Kidney (tissue), 14 donors: ENCODE results near the gene AOPEP. TPM values are rescaled to one million over a fixed set of nuclear protein-coding genes. Genes with fewer than 3 reads are reported as not detected.

Experiments used
- DNase-seq, 5 donors: peaks; one replicate each; pipeline ENCODE4 v3.0.0-alpha.2; 2013 to 2020
- FAIRE-seq: peaks from 2 replicates; lab custom pipeline; 2012; peaks lifted over from hg19 to GRCh38; lab: Jason Lieb, UNC
- H3K27ac ChIP-seq, 2 donors: one replicate each; pipeline ENCODE4 v1.7.0; 2013; ENCODE audit warnings: low read depth in 2 of 2, low read length in 2 of 2, inconsistent platforms in 1 of 2
- H3K27me3 ChIP-seq: one replicate; pipeline ENCODE4 v1.7.1; 2013; ENCODE audit warnings: low read length, inconsistent platforms; ENCODE audit not compliant: control insufficient read depth, insufficient read depth
- H3K36me3 ChIP-seq, 3 donors: one replicate each; pipeline versions ENCODE4 v1.7.0 to v1.7.1; 2013; ENCODE audit warnings: low read length in 3 of 3, control low read depth in 1 of 3, inconsistent platforms in 1 of 3; ENCODE audit not compliant: insufficient read depth in 3 of 3, control insufficient read depth in 2 of 3
- H3K4me1 ChIP-seq, 3 donors: one replicate each; pipeline versions ENCODE4 v1.7.0 to v1.7.1; 2013; ENCODE audit warnings: low read length in 3 of 3, inconsistent platforms in 1 of 3, low read depth in 1 of 3; ENCODE audit not compliant: control insufficient read depth in 2 of 3, insufficient read depth in 2 of 3
- H3K4me3 ChIP-seq, 3 donors: one replicate each; pipeline versions ENCODE4 v1.7.0 to v1.8.1; 2013; ENCODE audit warnings: low read length in 3 of 3, control low read depth in 1 of 3, inconsistent platforms in 1 of 3
- H3K9ac ChIP-seq, 3 donors: one replicate each; pipeline versions ENCODE4 v1.7.0 to v1.7.1; 2013; ENCODE audit warnings: low read length in 3 of 3, control low read depth in 1 of 3, inconsistent platforms in 1 of 3
- H3K9me3 ChIP-seq, 3 donors: one replicate each; pipeline versions ENCODE4 v1.7.0 to v1.7.1; 2013; ENCODE audit warnings: low read length in 3 of 3, control low read depth in 1 of 3, inconsistent platforms in 1 of 3; ENCODE audit not compliant: control insufficient read depth in 2 of 3, insufficient read depth in 1 of 3
- CTCF ChIP-seq: IDR thresholded peaks from 3 replicates; pipeline ENCODE4 v1.5.1; 2012; ENCODE audit warnings: mild to moderate bottlenecking, moderate library complexity, borderline replicate concordance; ENCODE audit not compliant: insufficient read depth; ENCODE audit errors: extremely low read depth
- intact Hi-C: fragments of 100-400 bp; cut with DNase I; formaldehyde crosslinking; loops from one replicate; pipeline ENCODE4 v1.11.1; 2022
- polyA plus RNA-seq: library from polyadenylated mRNA; stranded (reverse); fragments of 350-450 nt; fragmentation: Illumina TruSeq; extraction: RNeasy Lipid Tissue Mini Kit (QIAGEN cat#74804); gene quantifications from one replicate; pipeline ENCODE4 v1.2.3, GENCODE V29; 2014; ENCODE audit warnings: low read depth, low replicate concordance; ENCODE audit not compliant: insufficient read depth
- total RNA-seq: library from RNA; stranded (reverse); fragmentation: NEBNext Ultra II Directional; extraction: Animal tissue kit (Norgen Biotek cat#: 25700); gene quantifications from one replicate; pipeline ENCODE4 v1.2.1, GENCODE V29; 2021
- donor health status: control.
- donor health status: control.
- donor health status: control.
- donor health status: control.
- donor health status: control.
- donor health status: DM: yes; HTN: yes; CAD: no.
- donor health status: Normal renal cell carcinoma (clear cell type).

AOPEP gene
- total and polyA plus RNA-seq, 2 donors from 2014 or later, result 52.2 to 119 TPM

DNA sequence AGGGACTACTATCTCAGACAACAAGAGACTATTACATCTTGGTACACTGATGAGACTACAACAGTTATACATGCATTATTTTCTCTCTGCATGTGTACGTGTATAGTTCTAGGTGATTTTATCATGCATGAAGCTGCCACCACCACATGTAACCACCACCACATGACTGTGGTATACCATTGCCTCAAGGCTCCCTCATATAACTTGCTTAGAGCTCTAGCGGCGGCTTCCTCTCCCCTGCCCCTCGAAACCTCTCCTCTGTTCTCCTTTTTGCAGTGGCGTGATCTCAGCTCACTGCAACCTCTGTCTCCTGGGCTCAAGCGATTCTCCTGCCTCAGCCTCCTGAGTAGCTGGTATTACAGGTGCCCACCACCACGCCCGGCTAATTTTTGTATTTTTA lies 162.3 kb downstream of the AOPEP start:
- TF ChIP-seq CTCF, result no peak
- intact Hi-C loops, result no loop called here
- Histone ChIP-seq H3K4me1 (peaks cover 0 to 3% (median 0%) of the 10 kb centered on the region in 3 donors), H3K27me3 (no peaks in the 10 kb centered on the region), H3K9ac (no peak overlapping the region), H3K4me3 (no peak overlapping the region), H3K36me3 (no peaks in the 10 kb centered on the region), H3K27ac (no peak overlapping the region), H3K9me3 (peaks cover 0 to 9% (median 0%) of the 10 kb centered on the region in 3 donors)
- no peak for DNase-seq
- FAIRE-seq, result no peak

DNA sequence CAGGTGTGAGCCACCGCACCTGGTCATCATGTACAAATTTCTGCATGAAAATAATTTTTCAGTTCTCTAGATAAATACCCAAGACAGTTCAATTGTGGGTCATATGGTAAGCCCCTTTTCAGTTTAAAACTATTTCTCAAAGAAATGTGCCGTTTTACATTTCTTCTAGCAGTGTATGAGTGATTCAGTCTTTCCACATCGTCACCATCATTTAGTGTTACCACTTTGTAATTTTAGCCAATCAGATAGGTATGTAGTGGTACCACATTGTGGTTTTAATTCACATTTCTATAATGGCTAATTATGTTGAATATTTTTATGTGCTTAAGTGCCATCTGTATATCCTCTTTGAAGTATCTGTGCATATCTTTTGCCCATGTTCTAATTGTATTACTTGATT lies 163.1 kb downstream of the AOPEP start:
- no peak overlapping the region for H3K4me3 ChIP-seq
- DNase-seq (no peak), FAIRE-seq (no peak)
- peaks cover 0 to 3% (median 0%) of the 10 kb centered on the region in 3 donors for H3K4me1 ChIP-seq
- H3K27ac ChIP-seq, result no peak overlapping the region
- no peaks in the 10 kb centered on the region for H3K27me3 ChIP-seq
- peaks cover 0 to 9% (median 0%) of the 10 kb centered on the region in 3 donors for H3K9me3 ChIP-seq
- H3K36me3 ChIP-seq, result no peaks in the 10 kb centered on the region
- H3K9ac ChIP-seq, result no peak overlapping the region
- TF ChIP-seq CTCF, result no peak
- intact Hi-C loops, result no loop called here

DNA sequence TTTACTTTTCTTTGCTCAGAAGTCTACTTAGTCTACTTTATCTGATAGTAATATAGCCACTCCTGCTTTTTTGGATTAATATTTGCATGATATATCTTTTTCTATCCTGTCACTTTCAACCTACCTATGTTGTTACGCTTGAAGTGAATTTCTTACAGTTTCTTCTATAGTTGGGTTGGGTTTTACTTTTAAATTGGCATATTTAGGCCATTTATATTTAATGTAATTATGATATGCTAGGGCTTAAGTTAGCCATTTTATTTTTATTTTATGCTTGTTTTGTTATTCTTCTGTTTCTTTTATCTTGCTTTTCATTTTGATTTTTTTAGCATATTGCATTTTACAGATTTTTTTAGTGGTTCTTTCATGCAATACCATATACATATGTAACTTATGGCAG lies 164.7 kb downstream of the AOPEP start:
- peaks cover 0 to 9% (median 0%) of the 10 kb centered on the region in 3 donors for H3K9me3 ChIP-seq
- intact Hi-C loops, result no loop called here
- FAIRE-seq (no peak), DNase-seq (no peak)
- H3K36me3 ChIP-seq, result no peaks in the 10 kb centered on the region
- H3K4me3 ChIP-seq, result no peak overlapping the region
- H3K9ac ChIP-seq, result no peak overlapping the region
- no peak for TF ChIP-seq CTCF
- H3K27me3 ChIP-seq, result no peaks in the 10 kb centered on the region
- no peaks in the 10 kb centered on the region for H3K4me1 ChIP-seq
- no peak overlapping the region for H3K27ac ChIP-seq

- no peak overlapping the region for H3K9ac ChIP-seq
- no peaks in the 10 kb centered on the region for H3K4me1 ChIP-seq
- H3K9me3 ChIP-seq, result peaks cover 0 to 9% (median 0%) of the 10 kb centered on the region in 3 donors
- no peak overlapping the region for H3K27ac ChIP-seq
- no peak for FAIRE-seq
- no peak overlapping the region for H3K4me3 ChIP-seq
- intact Hi-C loops, result no loop called here
- no peak for DNase-seq
- no peak for TF ChIP-seq CTCF
- no peaks in the 10 kb centered on the region for H3K27me3 ChIP-seq
- no peaks in the 10 kb centered on the region for H3K36me3 ChIP-seq
Measured at GRCh38 chr9:94892675-94893074, 166.2 kb downstream of the AOPEP start.
